IgD-negative memory B cell (primary cell): ENCODE results near the gene ARL8A. TPM values are rescaled to one million over a fixed set of nuclear protein-coding genes. Genes with fewer than 3 reads are reported as not detected.
"Not testable (repeated sequence)": the region's sequence is repeated elsewhere in the genome, so short reads cannot be mapped to it uniquely, and the experiment has no call there.

Experiments
- H3K27ac Mint-ChIP-seq, 3 donors: one replicate each; pipeline ENCODE4 v1.8.0; 2020 to 2022; ENCODE audit warnings: mild to moderate bottlenecking in 3 of 3, mixed read lengths in 3 of 3, moderate library complexity in 1 of 3
- H3K27me3 Mint-ChIP-seq: one replicate; pipeline ENCODE4 v1.8.0; 2021; ENCODE audit warnings: mixed read lengths
- H3K36me3 Mint-ChIP-seq: one replicate; pipeline ENCODE4 v1.8.0; 2020; ENCODE audit warnings: mild to moderate bottlenecking, mixed read lengths
- H3K4me1 Mint-ChIP-seq, 3 donors: one replicate each; pipeline ENCODE4 v1.8.0; 2020 to 2022; ENCODE audit warnings: mixed read lengths in 3 of 3, mild to moderate bottlenecking in 1 of 3
- H3K4me3 Mint-ChIP-seq, 4 donors: one replicate each; pipeline ENCODE4 v1.8.0; 2020 to 2022; ENCODE audit warnings: mild to moderate bottlenecking in 4 of 4, mixed read lengths in 4 of 4, moderate library complexity in 3 of 4
- H3K9me3 Mint-ChIP-seq, 3 donors: one replicate each; pipeline ENCODE4 v1.8.0; 2020 to 2021; ENCODE audit warnings: mixed read lengths in 3 of 3, mild to moderate bottlenecking in 1 of 3
- polyA plus RNA-seq: library from polyadenylated mRNA; unstranded; fragments of 300-500 nt; fragmentation: Illumina TruSeq; gene quantifications from one replicate; pipeline ENCODE4 v1.2.3, GENCODE V29; 2021

ARL8A gene
- polyA plus RNA-seq, 1 donor from 2014 or later, result 17.3 TPM

DNA sequence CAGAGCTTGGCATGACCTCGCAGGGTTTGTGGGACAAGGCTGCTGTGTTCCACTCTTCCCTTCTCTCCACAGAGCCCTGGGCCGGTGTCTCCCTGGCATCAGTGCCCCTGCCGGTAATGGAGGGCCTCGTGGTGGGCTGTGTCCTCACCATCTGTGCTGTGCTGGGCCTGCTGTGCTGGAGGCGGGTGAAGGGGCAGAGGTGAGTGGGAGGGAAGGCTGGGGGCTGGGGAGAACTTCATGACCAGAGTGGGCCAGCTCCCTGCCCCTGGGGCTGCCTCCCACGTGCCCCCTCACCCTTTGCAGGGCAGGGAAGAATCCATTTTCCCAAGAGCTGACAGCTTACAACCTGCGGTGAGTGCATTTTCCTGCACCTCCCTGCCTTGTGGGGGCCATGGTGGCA is 37.0 kb upstream of the ARL8A start:
- no peaks in the 10 kb centered on the region for H3K36me3 Mint-ChIP-seq
- peaks cover 16% of the 10 kb centered on the region for H3K27me3 Mint-ChIP-seq
- H3K4me3 Mint-ChIP-seq, result no peak overlapping the region
- H3K9me3 Mint-ChIP-seq, result no peaks in the 10 kb centered on the region
- H3K27ac Mint-ChIP-seq, result no peak overlapping the region
- peaks cover 0 to 7% (median 7%) of the 10 kb centered on the region in 3 donors for H3K4me1 Mint-ChIP-seq

- H3K4me1 Mint-ChIP-seq, H3K36me3 Mint-ChIP-seq, H3K27ac Mint-ChIP-seq, H3K4me3 Mint-ChIP-seq, H3K9me3 Mint-ChIP-seq: not testable (repeated sequence)
- H3K27me3 Mint-ChIP-seq, result peaks cover 16% of the 10 kb centered on the region
These were observed 36.2 kb upstream of the ARL8A start for GRCh38 chr1:202180751-202181139.

DNA sequence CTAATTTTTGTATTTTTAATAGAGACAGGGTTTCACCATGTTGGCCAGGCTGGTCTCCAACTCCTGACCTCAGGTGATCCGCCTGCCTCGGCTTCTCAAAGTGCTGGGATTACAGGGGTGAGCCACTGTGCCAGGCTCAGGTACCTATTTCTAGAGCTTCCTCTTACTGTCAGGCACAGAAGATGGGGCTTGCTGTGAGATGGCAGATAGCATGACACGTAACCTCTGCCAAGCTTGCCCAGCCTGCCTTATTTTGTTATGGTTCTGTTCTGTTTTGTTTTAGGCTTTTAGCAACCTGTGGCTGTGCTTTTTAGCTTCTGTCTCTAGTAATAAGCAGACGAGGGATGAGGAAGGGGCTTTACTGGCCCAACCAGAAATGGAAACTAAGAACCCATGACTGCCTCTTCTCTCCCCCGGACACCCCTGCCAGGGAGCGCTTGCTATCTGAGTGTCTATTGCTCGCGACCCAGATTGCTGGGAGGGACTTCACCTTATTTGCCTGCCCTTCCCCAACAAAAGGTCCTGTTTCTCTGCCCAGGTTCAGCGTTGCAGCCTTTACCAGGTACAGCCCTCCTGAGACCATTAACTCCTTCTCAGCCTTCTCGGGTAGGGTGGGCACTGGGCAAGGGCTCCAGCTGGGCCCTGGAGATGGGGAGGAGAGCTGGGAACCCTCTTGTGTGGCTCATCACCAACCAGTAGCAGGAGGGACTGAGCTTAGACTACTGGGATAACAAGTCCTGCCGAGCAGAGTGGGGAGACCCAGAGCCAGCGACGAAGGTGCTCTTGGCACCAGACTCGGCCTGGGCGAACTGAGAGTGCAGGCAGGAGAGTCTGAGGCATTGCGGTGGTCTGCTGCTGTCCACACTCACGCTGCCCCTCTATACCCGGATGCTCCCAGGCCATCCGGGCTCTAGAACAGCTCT is 35.6 kb upstream of the ARL8A start:
- Mint-ChIP-seq H3K4me1 (peaks cover 0 to 7% (median 7%) of the 10 kb centered on the region in 3 donors), H3K4me3 (peak overlapping the region in 2 of 4 donors; percentile 79 to 87), H3K36me3 (no peaks in the 10 kb centered on the region), H3K9me3 (no peaks in the 10 kb centered on the region), H3K27me3 (peaks cover 15% of the 10 kb centered on the region), H3K27ac (peak overlapping the region in 1 of 3 donors; percentile 69)

DNA sequence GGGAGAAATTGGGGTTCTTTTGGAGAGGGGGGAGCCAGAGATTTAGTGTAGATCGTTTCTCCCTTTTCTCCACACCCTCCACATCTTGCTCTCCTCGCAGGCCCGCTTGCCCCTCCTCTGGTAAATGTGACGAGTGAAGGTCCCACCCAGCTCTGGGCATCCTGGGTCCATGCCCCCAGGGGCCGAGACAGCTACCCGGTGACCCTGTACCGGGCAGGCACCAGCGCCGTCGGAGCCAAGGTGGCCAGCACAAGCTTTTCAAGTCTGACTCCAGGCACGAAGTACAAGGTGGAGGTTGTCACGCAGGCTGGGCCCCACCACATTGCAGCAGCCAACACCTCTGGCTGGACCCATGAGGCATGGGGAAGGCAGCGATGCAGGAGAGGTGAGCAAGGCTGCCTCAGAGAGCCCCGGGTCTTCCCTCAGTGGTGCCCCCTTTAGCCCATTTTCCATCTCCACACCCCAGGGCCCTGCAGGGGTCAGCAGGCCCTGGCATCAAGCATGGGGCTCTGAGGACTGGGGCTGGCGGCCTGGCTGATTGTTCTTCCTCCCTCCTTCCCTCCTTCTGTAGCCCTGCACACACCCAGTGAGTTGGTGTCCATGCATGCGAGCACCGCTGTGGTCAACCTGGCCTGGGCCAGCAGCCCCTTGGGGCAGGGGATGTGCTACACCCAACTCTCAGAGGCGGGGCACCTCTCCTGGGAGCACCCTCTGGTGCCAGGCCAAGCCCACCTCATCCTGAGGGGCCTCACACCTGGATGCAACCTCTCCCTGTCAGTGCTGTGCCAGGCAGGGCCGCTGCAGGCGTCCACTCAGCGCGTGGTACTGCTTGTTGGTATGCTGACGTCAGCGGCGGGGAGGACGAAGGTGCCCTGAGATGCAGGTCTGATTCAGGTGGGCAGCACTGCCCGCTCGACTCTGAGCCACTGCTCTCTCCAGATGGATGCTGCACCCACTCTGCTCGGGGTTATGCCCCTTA is 32.7 kb upstream of the ARL8A start:
- Mint-ChIP-seq H3K27me3 (peaks cover 5% of the 10 kb centered on the region), H3K9me3 (no peaks in the 10 kb centered on the region), H3K36me3 (no peaks in the 10 kb centered on the region), H3K27ac (no peak overlapping the region), H3K4me1 (peaks cover 0 to 7% (median 7%) of the 10 kb centered on the region in 3 donors), H3K4me3 (no peak overlapping the region)

GRCh38 chr1:202173993-202174392 is 29.5 kb upstream of the ARL8A start:
- H3K4me3 Mint-ChIP-seq, result no peak overlapping the region
- H3K9me3 Mint-ChIP-seq, result no peaks in the 10 kb centered on the region
- H3K27ac Mint-ChIP-seq, result no peak overlapping the region
- H3K4me1 Mint-ChIP-seq, result no peaks in the 10 kb centered on the region
- H3K27me3 Mint-ChIP-seq, result peaks cover 3% of the 10 kb centered on the region
- H3K36me3 Mint-ChIP-seq, result no peaks in the 10 kb centered on the region

DNA sequence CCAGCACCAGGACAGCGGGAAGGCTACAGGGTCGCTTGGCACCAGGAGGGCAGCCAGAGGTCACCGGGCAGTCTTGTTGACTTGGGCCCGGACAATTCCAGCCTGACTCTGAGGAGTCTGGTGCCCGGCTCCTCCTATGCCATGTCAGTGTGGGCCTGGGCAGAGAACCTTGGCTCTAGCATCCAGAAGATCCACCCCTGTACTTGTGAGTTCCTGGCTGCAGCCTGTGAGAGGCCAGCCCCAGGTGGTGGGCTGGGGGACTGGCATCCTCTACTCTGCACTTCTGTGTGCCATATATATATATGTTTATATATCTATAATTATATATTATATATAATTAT is 27.4 kb upstream of the ARL8A start:
- Mint-ChIP-seq H3K4me1 (no peaks in the 10 kb centered on the region), H3K27ac (no peak overlapping the region), H3K27me3 (no peaks in the 10 kb centered on the region), H3K4me3 (no peak overlapping the region), H3K36me3 (no peaks in the 10 kb centered on the region), H3K9me3 (no peaks in the 10 kb centered on the region)

- H3K4me3 Mint-ChIP-seq, result no peak overlapping the region
- H3K36me3 Mint-ChIP-seq, result no peaks in the 10 kb centered on the region
- H3K4me1 Mint-ChIP-seq, result no peaks in the 10 kb centered on the region
- no peaks in the 10 kb centered on the region for H3K27me3 Mint-ChIP-seq
- no peaks in the 10 kb centered on the region for H3K9me3 Mint-ChIP-seq
- H3K27ac Mint-ChIP-seq, result no peak overlapping the region
These were observed 26.9 kb upstream of the ARL8A start for GRCh38 chr1:202171292-202172014.

DNA sequence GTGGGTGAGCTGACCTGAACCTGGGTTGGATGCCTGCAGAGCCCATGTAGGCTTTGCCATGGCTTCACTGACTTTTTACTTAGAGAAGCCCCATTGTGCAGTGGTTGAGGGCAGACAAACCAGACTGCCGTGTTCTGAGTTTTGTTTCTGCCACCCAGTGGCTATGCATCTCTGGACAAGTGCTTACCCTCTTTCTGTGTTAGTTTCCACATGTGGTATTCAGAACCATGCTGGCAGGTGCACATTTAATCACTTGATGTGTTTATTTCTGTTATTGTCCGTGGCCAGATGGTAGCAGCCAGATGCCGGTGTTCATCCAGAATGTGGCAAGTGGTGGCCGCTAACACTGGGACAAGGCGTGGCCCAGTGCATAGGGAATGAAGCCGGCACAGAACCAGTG is 26.2 kb upstream of the ARL8A start:
- no peaks in the 10 kb centered on the region for H3K36me3 Mint-ChIP-seq
- no peaks in the 10 kb centered on the region for H3K9me3 Mint-ChIP-seq
- H3K27ac Mint-ChIP-seq, result no peak overlapping the region
- H3K27me3 Mint-ChIP-seq, result no peaks in the 10 kb centered on the region
- no peaks in the 10 kb centered on the region for H3K4me1 Mint-ChIP-seq
- H3K4me3 Mint-ChIP-seq, result no peak overlapping the region

GRCh38 chr1:202168861-202169260 is 24.3 kb upstream of the ARL8A start:
- no peaks in the 10 kb centered on the region for H3K36me3 Mint-ChIP-seq
- H3K4me3 Mint-ChIP-seq, result no peak overlapping the region
- no peaks in the 10 kb centered on the region for H3K9me3 Mint-ChIP-seq
- no peak overlapping the region for H3K27ac Mint-ChIP-seq
- peaks cover 1% of the 10 kb centered on the region for H3K27me3 Mint-ChIP-seq
- peaks cover 9 to 14% (median 13%) of the 10 kb centered on the region in 3 donors for H3K4me1 Mint-ChIP-seq

- no peak overlapping the region for H3K27ac Mint-ChIP-seq
- no peaks in the 10 kb centered on the region for H3K9me3 Mint-ChIP-seq
- H3K36me3 Mint-ChIP-seq, result no peaks in the 10 kb centered on the region
- peaks cover 1% of the 10 kb centered on the region for H3K27me3 Mint-ChIP-seq
- H3K4me1 Mint-ChIP-seq, result peaks cover 13 to 21% (median 19%) of the 10 kb centered on the region in 3 donors
- no peak overlapping the region for H3K4me3 Mint-ChIP-seq
These were observed 23.3 kb upstream of the ARL8A start for GRCh38 chr1:202167708-202168415.

DNA sequence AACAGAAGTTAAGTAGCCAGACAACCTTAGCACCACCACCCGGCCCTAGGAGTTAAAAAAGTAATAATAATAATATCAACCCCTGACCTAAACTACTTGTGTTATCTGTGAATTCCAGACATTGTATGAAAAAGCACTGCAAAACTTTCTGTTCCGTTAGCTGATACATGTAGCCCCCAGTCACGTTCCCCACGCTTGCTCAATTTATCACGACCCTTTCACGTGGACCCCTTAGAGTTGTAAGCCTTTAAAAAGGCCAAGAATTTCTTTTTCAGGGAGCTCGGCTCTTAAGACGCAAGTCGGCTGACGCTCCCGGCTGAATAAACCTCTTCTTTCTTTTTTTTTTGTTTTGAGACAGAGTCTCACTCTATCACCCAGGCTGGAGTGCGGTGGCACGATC is 22.5 kb upstream of the ARL8A start:
- Mint-ChIP-seq H3K4me1 (peaks cover 20 to 28% (median 27%) of the 10 kb centered on the region in 3 donors), H3K4me3 (peak overlapping the region in 1 of 4 donors; percentile 78)
- H3K27ac Mint-ChIP-seq, H3K9me3 Mint-ChIP-seq, H3K27me3 Mint-ChIP-seq, H3K36me3 Mint-ChIP-seq: not testable (repeated sequence)

GRCh38 chr1:202165942-202166843 is 21.7 kb upstream of the ARL8A start:
- Mint-ChIP-seq H3K27me3 (peaks cover 1% of the 10 kb centered on the region), H3K4me3 (peak overlapping the region in 1 of 4 donors; percentile 18), H3K4me1 (peaks cover 25 to 33% (median 31%) of the 10 kb centered on the region in 3 donors), H3K36me3 (no peaks in the 10 kb centered on the region), H3K27ac (peak overlapping the region in 1 of 3 donors; percentile 39), H3K9me3 (no peaks in the 10 kb centered on the region)

DNA sequence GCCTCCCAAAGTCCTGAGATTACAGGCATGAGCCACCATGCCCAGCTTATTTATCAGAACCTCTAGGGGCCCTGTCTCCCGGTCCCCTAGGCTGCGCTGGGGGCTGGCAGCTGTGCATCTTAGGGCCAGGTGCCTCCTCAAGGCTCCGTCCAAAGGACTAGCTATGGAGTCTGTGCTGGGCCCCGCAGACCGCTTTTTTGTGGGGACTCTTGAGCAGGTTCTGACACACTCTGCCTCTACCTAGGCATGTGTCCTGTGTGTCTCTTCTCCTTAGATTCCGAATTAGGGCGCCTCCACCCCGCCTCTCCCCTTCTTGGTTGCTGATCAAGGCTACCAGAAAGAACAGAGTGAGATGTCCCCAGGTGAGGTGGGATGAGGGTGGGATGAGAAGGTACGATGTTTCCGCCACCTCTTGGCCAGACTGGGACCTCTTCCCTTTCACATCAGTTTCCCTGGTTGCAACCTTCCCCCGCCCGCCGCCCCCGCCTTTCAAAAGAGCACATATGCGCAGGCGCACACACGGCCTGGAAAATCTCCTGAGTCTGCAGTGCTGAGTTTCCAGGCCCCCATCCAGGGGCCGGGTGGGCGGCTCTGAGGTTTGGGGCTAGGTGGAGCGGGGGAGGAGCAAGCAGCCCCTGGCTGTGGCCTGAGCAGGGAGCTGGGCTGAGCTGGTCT is 20.9 kb upstream of the ARL8A start:
- Mint-ChIP-seq H3K27ac (peak overlapping the region in 1 of 3 donors; percentile 23), H3K4me1 (peaks cover 32 to 41% (median 38%) of the 10 kb centered on the region in 3 donors), H3K36me3 (no peaks in the 10 kb centered on the region), H3K4me3 (peak overlapping the region in 3 of 4 donors; percentile 24 to 85 (median 84)), H3K9me3 (no peaks in the 10 kb centered on the region), H3K27me3 (peaks cover 1% of the 10 kb centered on the region)
